NCI-H2107 treated with DMSO at 0.1 percent for 48 hours (cell line): ENCODE results near the gene CERS1.

ENCODE experiments used
- DNase-seq: peaks from one replicate; lab custom pipeline; 2025; ENCODE audit not compliant: unreplicated experiment; lab: John Stamatoyannopoulos, UW

Gene CERS1

GRCh38 chr19:18895824-18896341 is at the start of gene CERS1:
Gene CERS1 (minus strand): TSS chr19:18896158. CDS start chr19:18896072, 86 bp downstream.
- no peak for DNase-seq

- DNase-seq = no peak
Measured at GRCh38 chr19:18945297-18945696, 49.3 kb upstream of the CERS1 start.

GRCh38 chr19:18943465-18943864 is 47.5 kb upstream of the CERS1 start:
- DNase-seq = no peak

GRCh38 chr19:18942692-18943091 is 46.7 kb upstream of the CERS1 start:
- no peak for DNase-seq

GRCh38 chr19:18941628-18942354 is 45.8 kb upstream of the CERS1 start:
- no peak for DNase-seq

- DNase-seq = no peak
Measured at GRCh38 chr19:18940769-18941627, 45.0 kb upstream of the CERS1 start, which contains the start of gene HOMER3. Gene HOMER3 (minus strand): TSS chr19:18941217. CDS start chr19:18938982, 2,235 bp downstream.

- DNase-seq = no peak
Measured at GRCh38 chr19:18939922-18940768, 44.2 kb upstream of the CERS1 start.

GRCh38 chr19:18939163-18939562 is 43.2 kb upstream of the CERS1 start:
- no peak for DNase-seq

- no peak for DNase-seq
Measured at GRCh38 chr19:18933297-18933696, 37.3 kb upstream of the CERS1 start.

- no peak for DNase-seq
Measured at GRCh38 chr19:18932216-18932841, 36.4 kb upstream of the CERS1 start.

GRCh38 chr19:18931316-18932162 is 35.6 kb upstream of the CERS1 start:
- no peak for DNase-seq

GRCh38 chr19:18929311-18929710 is 33.4 kb upstream of the CERS1 start:
- no peak for DNase-seq

GRCh38 chr19:18928018-18928805 is 32.3 kb upstream of the CERS1 start:
- DNase-seq = no peak

GRCh38 chr19:18924684-18925213 is 28.8 kb upstream of the CERS1 start:
- DNase-seq = no peak

GRCh38 chr19:18922228-18922985 is 26.4 kb upstream of the CERS1 start:
- no peak for DNase-seq

- no peak for DNase-seq
Measured at GRCh38 chr19:18921593-18921992, 25.6 kb upstream of the CERS1 start.

- no peak for DNase-seq
Measured at GRCh38 chr19:18920400-18920799, 24.4 kb upstream of the CERS1 start.

- no peak for DNase-seq
Measured at GRCh38 chr19:18919900-18920214, 23.9 kb upstream of the CERS1 start.
